AG09319 (cell line): ENCODE data around the gene TPRN.

Experiments used
- DNase-seq: peaks from one replicate; pipeline ENCODE4 v3.0.0-alpha.2; 2010; ENCODE audit warnings: low read depth; ENCODE audit errors: extremely low read depth
- TF ChIP-seq, protein P1 (sequence below): IDR thresholded peaks from 2 replicates; pipeline ENCODE4 v1.5.1; 2011; ENCODE audit warnings: low read depth, mild to moderate bottlenecking, inconsistent platforms, low read length, moderate library complexity

Gene TPRN

DNA sequence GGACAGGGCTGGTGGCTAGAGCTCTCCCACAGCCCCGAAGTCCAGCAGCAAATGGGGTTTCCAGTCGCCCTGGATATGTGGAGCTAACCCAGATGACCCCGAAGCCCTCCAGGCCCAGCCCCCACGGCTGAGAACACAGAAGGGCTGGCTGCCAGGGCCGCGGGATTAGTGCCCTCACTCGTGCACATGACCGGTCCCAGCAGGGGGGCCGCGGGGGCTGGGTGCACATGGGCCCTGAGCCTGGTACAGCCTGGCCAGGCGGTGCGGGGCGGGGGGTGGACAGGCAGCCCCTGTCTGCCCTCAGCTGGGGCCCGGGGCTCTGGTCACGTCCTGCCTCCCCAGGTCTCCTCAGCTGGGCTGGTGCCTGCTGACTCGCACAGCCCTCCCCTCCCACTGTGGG is 6.2 kb downstream of the TPRN start:
- DNase-seq = no peak
- TF ChIP-seq, protein P1, sequence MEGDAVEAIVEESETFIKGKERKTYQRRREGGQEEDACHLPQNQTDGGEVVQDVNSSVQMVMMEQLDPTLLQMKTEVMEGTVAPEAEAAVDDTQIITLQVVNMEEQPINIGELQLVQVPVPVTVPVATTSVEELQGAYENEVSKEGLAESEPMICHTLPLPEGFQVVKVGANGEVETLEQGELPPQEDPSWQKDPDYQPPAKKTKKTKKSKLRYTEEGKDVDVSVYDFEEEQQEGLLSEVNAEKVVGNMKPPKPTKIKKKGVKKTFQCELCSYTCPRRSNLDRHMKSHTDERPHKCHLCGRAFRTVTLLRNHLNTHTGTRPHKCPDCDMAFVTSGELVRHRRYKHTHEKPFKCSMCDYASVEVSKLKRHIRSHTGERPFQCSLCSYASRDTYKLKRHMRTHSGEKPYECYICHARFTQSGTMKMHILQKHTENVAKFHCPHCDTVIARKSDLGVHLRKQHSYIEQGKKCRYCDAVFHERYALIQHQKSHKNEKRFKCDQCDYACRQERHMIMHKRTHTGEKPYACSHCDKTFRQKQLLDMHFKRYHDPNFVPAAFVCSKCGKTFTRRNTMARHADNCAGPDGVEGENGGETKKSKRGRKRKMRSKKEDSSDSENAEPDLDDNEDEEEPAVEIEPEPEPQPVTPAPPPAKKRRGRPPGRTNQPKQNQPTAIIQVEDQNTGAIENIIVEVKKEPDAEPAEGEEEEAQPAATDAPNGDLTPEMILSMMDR = no peak

DNA sequence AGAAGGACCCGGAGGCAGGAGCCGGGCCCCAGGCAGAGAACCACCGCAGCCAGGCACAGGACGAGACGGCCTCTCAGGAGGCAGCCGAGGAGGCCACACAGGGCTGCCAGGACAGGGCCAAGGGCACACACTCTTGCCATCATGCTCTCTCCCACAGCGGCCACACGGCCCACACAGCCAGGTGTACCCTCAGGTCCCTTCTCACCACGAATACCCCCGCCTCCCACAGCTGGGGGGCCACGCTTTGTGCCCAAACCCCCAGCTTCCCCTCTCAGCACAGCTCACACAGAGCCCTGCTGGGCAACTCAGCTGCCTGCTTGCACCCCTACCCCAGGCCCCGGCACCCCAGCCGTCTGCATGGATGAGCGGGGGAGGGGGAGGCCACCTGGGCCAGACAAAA is 6.8 kb downstream of the TPRN start:
- TF ChIP-seq, protein P1 = no peak
- DNase-seq = no peak

DNA sequence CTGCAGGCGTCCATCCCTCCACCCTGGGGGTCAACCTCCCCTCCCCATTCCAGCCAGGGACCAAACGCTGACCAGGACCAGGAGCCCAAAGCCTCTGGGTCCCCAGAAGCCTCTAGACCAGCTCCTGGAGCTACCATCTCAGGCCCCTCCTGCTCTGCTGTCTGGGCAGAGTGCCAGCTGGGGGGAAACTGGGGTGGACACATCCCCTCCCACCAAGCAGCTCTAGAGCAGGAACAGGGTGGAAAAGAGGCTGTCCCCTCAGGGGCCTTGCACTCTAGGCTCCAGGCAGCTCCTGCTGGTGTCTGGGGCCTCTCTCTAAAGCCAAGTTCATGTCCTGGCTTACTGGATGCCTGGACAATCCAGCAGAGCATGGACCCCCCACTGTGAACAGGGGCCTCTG is 7.7 kb downstream of the TPRN start:
- DNase-seq = no peak
- TF ChIP-seq, protein P1 = no peak

DNA sequence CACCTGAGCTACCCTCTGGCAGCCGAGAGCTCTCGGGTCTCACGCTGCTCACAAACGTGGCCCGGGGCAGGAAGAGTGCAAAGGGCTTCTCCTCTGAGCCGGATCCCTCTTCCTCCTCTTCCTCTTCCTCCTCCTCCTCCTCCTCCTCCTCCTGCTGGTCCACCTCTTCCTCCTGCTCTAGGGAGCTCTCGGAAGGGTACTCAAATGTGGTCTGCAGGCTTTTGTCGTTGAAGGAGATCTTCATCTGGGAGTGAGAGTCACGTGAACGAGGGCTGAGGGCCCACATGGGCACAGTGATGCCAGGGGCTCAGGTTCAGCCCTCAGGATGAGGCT is 8.1 kb downstream of the TPRN start:
- no peak for DNase-seq
- TF ChIP-seq, protein P1 = no peak

DNA sequence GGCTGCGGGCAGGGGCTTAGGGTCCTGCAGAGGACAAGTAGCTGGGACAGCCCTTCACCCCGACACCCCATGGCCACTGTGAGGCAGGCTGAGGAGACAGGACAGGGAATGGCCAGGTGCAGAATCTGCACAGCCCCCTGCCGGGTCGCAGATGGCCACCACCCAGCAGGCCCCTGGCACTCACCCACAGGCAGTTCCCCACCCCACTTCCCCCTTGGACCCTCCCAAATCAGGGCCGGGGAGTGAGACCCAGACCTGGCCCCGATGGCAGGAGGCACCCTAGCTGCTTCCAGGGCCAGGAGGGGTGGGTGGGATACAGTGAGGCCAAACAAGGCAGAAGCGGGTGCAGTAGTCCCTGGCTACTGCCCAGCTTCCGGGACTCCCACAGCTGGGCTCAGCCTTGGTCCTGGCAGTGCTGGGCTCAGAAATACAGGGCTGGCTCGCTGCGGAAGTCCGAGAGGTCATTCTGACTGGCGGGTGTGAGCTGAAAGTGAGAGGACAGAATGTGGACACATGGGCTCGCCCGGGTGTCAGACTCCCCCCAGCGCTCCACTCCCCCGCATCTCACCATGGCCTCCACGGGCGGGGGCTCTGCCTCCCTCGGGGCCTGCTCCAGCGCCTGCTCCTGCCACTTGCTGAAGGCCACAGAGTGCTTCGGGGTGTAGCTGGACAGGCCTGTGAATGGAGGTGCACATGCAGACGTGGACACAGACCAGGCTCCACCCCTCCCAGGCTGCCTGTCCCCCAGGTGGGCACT is 8.7 kb downstream of the TPRN start:
- no peak for DNase-seq
- TF ChIP-seq, protein P1 = no peak

DNA sequence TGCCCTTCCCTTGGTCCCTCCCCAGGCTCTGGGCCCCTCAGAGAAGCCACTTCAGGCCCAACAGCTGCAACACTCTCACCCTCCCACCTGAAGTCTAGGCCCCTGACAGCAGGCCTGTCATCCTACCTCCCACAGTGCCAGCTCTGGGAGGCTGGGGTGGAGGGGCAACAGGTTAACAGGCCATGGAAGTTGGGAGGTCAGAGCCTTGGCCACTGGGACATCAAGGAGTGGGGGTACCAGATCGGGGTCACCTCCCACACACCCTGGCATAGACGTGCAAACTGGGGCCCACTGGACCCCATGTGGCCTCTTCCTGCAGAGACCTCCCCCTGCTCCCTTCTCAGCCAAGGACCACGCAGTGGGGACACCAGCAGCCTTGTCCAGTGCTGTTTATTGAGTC is 9.3 kb downstream of the TPRN start:
- TF ChIP-seq, protein P1 = no peak
- no peak for DNase-seq

DNA sequence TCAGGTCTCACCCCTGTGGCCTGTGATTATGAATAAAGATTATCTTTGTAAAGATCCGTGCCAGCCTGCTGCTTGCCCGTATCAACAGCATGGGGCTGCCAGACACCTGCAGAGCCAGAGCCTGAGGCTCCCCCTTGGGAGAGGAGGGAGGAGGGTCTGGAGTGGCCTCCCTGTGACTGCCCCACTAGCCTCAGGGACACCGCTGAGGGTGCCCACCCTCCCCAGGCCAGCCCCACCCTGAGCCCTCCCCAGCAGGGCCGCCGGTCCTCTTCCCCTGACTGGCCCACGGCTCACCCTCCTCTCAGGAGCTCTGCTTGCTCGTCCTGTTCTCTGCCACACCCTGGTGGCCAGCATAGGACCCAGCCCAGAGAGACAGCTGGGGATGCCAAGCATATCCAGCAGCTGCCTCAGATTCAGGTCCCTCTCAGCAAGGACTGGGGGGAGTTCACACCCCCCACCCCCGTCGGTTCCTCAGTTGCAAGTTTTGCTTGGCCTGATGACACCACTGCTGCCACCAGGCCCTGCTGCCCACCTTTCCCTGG is 10.2 kb downstream of the TPRN start:
- no peak for DNase-seq
- TF ChIP-seq, protein P1 = no peak
